Stimulated activated CD4-positive, alpha-beta T cell treated with anti-CD3 and anti-CD28 coated beads, Interleukin-1b, Interleukin-23, amount 100 ng/mL, for 24 hours (primary cell): ENCODE results near the gene USF2.
A peak's percentile ranks its signal among the peaks of the same experiment; 100 is the strongest.
"Not testable (repeated sequence)": the region's sequence is repeated elsewhere in the genome, so short reads cannot be mapped to it uniquely, and the experiment has no call there.

ENCODE experiments used
- DNase-seq, 4 experiments: peaks; one replicate each; pipeline ENCODE4 v3.0.0-alpha.2; 2020; ENCODE audit warnings: low read depth in 4 of 4, low spot score in 1 of 4

Gene USF2, protein sequence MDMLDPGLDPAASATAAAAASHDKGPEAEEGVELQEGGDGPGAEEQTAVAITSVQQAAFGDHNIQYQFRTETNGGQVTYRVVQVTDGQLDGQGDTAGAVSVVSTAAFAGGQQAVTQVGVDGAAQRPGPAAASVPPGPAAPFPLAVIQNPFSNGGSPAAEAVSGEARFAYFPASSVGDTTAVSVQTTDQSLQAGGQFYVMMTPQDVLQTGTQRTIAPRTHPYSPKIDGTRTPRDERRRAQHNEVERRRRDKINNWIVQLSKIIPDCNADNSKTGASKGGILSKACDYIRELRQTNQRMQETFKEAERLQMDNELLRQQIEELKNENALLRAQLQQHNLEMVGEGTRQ

GRCh38 chr19:35268536-35269437, at the start of gene USF2:
Gene USF2, plus strand, starts transcription at chr19:35268962. Its CDS starts 140 bp downstream, at chr19:35269102.
- DNase-seq = peak in 2 of 4 experiments; percentile 51 to 54

GRCh38 chr19:35219008-35219407, 49.8 kb upstream of the USF2 start:
- no peak for DNase-seq

DNA sequence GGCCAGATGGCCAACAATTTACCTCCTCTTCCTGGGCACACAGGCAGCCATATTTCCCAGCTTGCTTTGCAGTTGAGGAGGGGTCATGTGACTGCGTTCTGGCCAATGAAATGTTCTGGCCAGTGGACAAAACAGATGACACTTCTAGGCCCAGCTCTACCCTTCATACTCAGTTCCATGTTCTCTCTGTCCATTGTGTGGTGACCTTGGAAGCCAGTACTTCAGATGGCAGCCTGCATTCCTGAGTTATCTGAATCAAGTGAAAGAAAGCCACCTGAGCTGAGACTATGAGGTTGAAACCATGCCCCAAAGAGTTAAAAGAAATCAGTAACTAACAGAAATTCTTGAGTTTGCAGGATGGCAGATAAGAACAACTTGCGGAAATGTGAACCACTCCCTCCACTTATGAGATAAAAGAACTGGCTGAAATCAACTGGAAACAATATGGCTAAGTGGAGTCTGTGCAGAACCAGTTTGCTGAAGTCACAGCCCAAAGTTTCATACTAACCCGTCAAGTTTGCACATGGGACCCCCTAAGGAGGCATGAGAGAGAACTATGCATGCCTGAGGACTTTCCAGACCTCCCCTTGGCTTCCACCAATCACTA, 48.3 kb upstream of the USF2 start:
- no peak for DNase-seq

GRCh38 chr19:35220973-35221590, 47.7 kb upstream of the USF2 start:
- DNase-seq = not testable (repeated sequence)

DNA sequence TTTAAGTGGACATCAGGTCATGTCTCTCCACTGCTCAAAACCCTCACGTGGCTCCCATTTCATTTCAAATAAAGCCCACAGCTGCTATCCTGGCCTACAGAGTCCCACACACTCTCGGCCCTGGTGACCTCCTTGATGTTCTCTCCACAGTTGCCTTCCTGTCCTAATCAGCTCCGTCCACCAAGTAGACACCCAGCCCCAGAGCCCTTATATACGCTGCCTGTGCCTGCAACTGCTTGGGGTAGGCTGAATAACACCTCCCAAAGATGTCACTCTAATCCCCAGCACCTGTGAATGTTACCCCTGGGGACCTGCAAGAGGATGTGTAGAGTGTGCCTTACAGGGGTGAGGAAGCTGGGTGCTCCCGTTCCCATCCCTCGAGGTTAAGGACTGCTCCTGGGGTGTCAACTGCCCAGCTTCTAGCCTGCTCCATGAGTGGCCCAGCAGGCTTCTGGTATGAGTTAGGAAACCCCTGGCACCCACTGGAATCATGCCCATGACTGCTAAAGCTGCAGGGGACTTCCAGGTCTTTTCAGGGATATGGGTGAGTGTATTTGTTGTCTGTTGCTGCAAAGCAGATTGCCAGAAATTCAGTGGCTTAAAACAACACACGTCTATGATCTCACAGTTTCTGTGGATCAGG, 46.3 kb upstream of the USF2 start:
- no peak for DNase-seq

GRCh38 chr19:35223084-35223790, 45.5 kb upstream of the USF2 start:
- no peak for DNase-seq

DNA sequence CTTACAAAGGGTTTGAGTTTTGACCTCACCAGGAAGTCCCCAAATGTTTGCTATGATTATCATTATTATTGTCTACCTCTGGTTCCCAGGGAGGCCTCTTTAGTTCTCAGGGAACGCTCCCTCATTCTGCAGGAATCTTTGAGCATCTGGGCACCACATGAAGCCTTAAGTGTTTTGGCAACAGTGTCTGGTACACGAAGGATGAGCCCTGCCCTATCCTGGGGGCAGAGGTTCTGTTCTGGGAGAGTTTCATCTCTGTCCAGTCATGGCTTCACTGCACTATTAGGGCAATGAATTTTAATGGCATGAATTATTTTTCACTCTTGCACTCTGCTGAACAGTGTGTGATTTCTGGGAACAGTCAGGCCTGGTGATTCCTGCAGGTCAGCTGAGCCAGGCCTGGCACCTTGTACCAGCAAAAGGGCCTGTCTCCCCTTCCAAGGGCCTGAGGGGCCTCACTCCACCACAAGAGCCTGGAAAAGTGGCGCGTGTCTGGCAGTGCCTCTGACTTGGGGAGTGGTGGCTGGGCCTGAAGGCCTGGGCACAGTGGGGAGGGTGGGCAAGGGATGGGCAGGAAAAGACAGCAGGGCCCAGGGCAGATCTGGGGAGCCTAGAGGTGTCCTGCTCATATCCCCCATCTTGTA, 44.8 kb upstream of the USF2 start:
- DNase-seq = no peak

GRCh38 chr19:35224681-35225571, 43.8 kb upstream of the USF2 start:
- DNase-seq = no peak

DNA sequence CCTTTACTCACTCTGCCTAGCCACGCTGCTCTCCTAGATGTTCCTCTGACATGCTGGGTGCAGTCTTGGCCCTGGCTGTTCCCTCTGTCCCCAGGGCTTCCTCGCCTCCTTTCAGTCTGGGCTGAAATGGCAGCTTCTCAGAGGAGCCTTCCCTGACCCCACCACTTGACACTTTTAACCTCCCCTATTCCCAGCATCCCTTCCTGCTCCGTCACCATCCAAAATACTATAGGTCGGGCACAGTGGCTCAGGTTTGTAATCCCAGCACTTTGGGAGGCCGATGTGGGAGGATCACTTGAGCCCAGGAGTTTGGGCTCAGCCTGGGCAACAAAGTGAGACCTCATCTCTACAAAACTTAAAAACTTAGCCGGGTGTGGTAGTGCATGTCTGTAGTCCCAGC, 42.8 kb upstream of the USF2 start:
- no peak for DNase-seq

DNA sequence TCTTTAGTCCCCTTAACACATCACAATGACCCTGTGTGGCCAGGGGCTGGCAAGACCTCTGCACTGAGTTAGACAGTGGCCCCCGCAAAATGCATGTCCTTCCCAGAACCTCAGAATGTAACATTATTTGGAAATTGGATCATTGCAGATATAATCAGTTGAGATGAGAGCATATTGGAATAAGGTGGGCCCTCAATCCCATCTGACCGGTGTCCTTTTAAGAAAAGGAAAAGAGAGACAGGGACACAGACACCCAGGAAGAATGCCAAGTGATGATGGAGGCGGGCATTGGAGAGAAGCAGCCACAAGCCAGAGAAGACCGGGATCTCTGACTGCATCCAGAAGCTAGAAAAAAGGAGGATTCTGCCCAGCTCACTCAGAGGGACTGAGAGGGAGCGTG, 42.0 kb upstream of the USF2 start:
- DNase-seq = no peak

DNA sequence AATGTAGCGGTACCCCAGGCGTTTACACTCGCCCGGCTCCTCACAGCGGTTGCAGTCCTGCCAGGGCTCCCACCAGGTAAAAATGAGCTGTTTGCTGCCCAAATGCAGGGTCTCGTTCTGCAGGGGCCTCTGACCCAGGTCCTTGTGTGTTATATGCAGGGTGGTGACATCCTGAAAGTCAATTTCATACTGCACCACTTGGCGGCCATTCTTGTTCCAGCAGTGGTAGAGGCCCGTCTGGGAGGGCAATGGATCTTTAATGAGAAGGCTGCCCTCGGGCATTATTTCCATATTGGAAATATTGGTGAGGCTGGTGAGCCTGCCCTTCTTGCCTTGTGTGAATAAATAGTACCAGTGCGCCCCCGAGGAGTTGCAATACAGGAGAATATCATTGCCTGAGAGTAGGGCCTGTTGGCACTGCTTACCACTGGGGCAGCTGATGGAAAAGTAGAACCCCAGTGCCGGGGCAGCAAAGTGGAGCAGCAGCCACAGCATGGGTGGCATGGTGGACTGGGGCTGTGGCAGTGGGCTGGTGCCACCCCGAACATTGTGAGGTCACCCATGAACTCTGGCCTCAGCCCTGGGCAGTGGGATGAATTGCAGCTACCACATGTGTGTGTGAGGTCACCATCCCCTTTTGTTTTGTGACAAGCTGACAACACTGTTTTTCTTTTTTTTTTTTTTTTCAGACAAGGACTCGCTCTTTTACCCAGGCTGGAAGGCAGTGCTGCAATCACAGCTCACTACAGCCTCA, 40.4 kb upstream of the USF2 start, which contains the start of gene FAM187B:
Gene FAM187B (minus strand): TSS at position 563 of the 754 bp plus-strand sequence. CDS start 59 bp downstream, at position 504.
- no peak for DNase-seq

DNA sequence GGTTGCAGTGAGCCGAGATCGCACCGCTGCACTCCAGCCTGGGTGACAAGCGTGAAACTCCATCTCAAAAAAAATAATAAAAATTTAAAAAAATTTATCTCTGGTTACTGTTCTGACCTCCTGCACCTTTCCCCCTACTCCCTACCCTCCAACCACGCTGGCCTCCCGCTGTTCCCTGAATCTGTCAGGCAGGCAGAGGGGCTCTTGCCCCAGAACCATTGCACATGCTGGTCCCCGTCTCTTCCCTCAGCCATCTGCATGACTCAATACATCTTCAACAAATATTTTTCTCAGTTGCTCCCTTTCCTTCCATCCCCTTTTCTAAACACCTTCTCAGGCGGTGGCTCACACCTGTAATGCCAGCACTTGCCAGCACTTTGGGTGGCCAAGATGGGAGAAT, 39.2 kb upstream of the USF2 start:
- no peak for DNase-seq

- no peak for DNase-seq
These were observed 36.7 kb upstream of the USF2 start for GRCh38 chr19:35231956-35232645.

- no peak for DNase-seq
These were observed 35.9 kb upstream of the USF2 start for GRCh38 chr19:35232912-35233311.

DNA sequence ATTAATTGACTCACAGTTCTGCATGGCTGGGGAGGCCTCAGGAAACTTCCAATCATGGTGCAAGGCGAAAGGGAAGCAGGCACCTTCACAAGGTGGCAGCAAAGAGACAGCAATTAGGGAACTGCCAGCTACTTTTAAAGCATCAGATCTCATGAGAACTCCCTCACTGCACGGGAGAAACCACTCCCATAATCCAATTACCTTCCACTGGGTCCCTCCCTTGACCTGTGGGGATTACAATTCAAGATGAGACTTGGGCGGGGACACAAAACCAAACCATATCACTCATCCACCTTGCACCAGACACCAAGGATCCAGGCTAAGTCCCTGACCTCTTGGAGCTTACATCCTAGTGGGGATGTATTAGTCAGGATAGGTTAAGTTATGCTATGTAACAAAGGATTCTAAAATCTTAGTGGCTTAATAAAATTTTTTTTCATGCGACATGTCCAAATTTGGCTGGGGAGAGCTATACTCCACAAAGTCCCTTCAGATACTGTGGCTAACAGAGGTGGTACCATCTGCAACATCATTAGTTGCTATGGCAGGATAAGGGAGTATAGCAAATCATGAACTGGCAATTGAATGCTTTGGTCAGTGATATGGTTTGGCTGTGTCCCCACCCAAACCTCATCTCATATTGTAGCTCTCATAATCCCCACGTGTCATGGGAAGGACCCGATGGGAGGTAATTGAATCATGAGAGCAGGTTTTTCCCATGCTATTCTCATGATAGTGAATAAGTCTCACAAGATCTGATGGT, 31.9 kb upstream of the USF2 start:
- no peak for DNase-seq

GRCh38 chr19:35239597-35239996, 29.2 kb upstream of the USF2 start:
- DNase-seq = not testable (repeated sequence)

GRCh38 chr19:35240327-35240726, 28.4 kb upstream of the USF2 start:
- DNase-seq = no peak
